Spinal cord (tissue), 10 donors: ENCODE measurements around the gene B4GALT6. TPM values are rescaled to one million over a fixed set of nuclear protein-coding genes. Genes with fewer than 3 reads are reported as not detected.
A peak's percentile ranks its signal among the peaks of the same experiment; 100 is the strongest.

Experiments used
- DNase-seq, 6 donors: peaks; one replicate each; pipeline versions ENCODE4 v3.0.0 to v3.0.0-alpha.2; 2013 to 2015; ENCODE audit warnings: low spot score in 6 of 6, low read depth in 4 of 6
- H3K27ac ChIP-seq: one replicate; pipeline ENCODE4 v1.5.1; 2013; ENCODE audit warnings: low read depth, low read length, control low read depth
- H3K27me3 ChIP-seq: one replicate; pipeline ENCODE4 v1.6.1; 2013; ENCODE audit warnings: low read length; ENCODE audit not compliant: control insufficient read depth, insufficient read depth
- H3K36me3 ChIP-seq: one replicate; pipeline ENCODE4 v1.6.1; 2013; ENCODE audit warnings: low read length; ENCODE audit not compliant: control insufficient read depth, insufficient read depth
- H3K4me1 ChIP-seq: one replicate; pipeline ENCODE4 v1.6.1; 2013; ENCODE audit warnings: low read length; ENCODE audit not compliant: control insufficient read depth, insufficient read depth
- H3K4me3 ChIP-seq: one replicate; pipeline ENCODE4 v1.5.1; 2013; ENCODE audit warnings: low read depth, low read length, control low read depth
- H3K9me3 ChIP-seq: one replicate; pipeline ENCODE4 v1.6.1; 2013; ENCODE audit warnings: low read length; ENCODE audit not compliant: control insufficient read depth, insufficient read depth
- WGBS: methylation state at CpG from one replicate; pipeline ENCODE4 v1.1.5; 2013; ENCODE audit warnings: missing lambda C conversion rate; ENCODE audit not compliant: insufficient coverage; 5-methylcytosine and 5-hydroxymethylcytosine counted together
- polyA plus RNA-seq, 2 donors: library from polyadenylated mRNA; unstranded; fragments of 120-200 nt; gene quantifications; one replicate each; pipeline ENCODE4 v1.2.1, GENCODE V29; 2013; ENCODE audit not compliant: insufficient read length in 2 of 2
- total RNA-seq, 2 donors: library from RNA; depleted of rRNA in 1 of 2; stranded (reverse); fragments of 120-200 nt in 1 of 2; fragments of >200 nt in 1 of 2; gene quantifications; one replicate each; pipeline versions ENCODE4 v1.2.3 to v1.2.4, GENCODE V29; 2013 to 2014
- donor health status: healthy.

B4GALT6 gene
- total and polyA plus RNA-seq, 4 donors, result 15.2 to 54.6 (median 46.9) TPM

DNA sequence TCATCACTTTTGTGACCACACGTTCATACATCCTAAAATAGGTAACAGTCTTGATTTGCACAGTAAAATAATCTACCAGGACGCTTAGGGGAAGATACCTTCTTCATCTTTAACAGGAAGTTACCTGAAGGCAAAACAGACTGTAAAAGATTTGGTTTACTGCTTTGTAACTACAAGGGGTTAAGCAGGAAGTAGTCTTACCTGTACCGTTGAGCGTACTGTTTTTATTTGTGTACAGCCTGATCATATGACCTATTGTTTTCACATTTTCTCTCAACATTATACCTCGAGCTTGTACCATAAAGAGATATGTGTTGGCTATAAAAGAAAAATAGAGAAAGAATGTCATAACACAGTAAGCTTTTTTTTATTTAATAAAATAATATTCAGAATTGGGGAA is 18.3 kb downstream of the B4GALT6 start:
- no peak for DNase-seq
- H3K4me3 ChIP-seq, result no peak overlapping the region
- H3K27ac ChIP-seq, result no peak overlapping the region
- H3K36me3 ChIP-seq, result no peaks in the 10 kb centered on the region
- H3K9me3 ChIP-seq, result no peaks in the 10 kb centered on the region
- WGBS, result no CpG with 5 or more reads among the region's 5 CpGs
- no peaks in the 10 kb centered on the region for H3K4me1 ChIP-seq
- no peaks in the 10 kb centered on the region for H3K27me3 ChIP-seq

- H3K27ac ChIP-seq, result no peak overlapping the region
- no peaks in the 10 kb centered on the region for H3K36me3 ChIP-seq
- H3K9me3 ChIP-seq, result no peaks in the 10 kb centered on the region
- no CpG with 5 or more reads among the region's 1 CpG for WGBS
- no peaks in the 10 kb centered on the region for H3K4me1 ChIP-seq
- no peak for DNase-seq
- no peak overlapping the region for H3K4me3 ChIP-seq
- no peaks in the 10 kb centered on the region for H3K27me3 ChIP-seq
These were observed 20.3 kb downstream of the B4GALT6 start for GRCh38 chr18:31664101-31664500.

DNA sequence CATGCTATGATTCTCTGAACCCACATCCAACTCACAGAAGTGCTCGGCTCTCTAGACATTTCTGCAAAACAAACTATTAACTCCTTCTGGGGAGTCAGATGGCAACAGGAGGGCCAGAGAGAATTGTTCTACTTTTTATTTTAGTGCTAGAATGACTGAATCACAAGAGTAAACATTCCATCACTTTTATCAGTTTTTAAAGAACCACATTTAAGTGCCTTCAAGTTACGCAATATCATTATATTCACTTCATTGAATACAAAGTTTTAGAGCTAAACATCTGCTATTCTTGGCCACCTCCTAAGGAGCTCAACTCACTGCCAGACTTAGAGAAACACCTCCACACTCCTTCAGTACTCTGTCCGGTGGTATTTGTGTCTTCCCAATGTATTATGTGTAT is 22.4 kb downstream of the B4GALT6 start:
- H3K36me3 ChIP-seq, result no peaks in the 10 kb centered on the region
- no peaks in the 10 kb centered on the region for H3K27me3 ChIP-seq
- no peaks in the 10 kb centered on the region for H3K4me1 ChIP-seq
- no peaks in the 10 kb centered on the region for H3K9me3 ChIP-seq
- H3K27ac ChIP-seq, result no peak overlapping the region
- DNase-seq, result no peak
- WGBS, result no CpG with 5 or more reads among the region's 3 CpGs
- no peak overlapping the region for H3K4me3 ChIP-seq

DNA sequence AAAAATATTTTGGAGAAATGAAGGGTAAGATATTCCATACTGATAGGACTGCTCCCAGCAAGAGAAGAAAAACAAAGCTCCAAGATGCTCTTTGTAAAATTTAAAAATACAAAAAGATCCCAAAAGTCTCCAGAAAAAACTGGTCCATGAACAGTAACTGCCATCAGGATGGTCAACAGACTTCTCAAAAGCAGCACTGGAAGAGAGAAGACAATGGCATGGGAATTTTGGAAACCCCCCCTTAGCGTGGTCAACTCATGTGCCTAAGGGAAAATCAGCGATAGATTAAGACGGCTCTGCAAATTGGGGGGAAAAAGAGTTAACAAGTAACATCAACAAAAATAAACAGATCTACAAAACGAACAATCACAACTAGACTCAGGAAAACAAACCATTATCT is 23.6 kb downstream of the B4GALT6 start:
- Histone ChIP-seq H3K36me3 (no peaks in the 10 kb centered on the region), H3K9me3 (no peaks in the 10 kb centered on the region), H3K27me3 (no peaks in the 10 kb centered on the region), H3K27ac (no peak overlapping the region), H3K4me1 (no peaks in the 10 kb centered on the region), H3K4me3 (no peak overlapping the region)
- DNase-seq, result no peak
- no CpG with 5 or more reads among the region's 4 CpGs for WGBS

DNA sequence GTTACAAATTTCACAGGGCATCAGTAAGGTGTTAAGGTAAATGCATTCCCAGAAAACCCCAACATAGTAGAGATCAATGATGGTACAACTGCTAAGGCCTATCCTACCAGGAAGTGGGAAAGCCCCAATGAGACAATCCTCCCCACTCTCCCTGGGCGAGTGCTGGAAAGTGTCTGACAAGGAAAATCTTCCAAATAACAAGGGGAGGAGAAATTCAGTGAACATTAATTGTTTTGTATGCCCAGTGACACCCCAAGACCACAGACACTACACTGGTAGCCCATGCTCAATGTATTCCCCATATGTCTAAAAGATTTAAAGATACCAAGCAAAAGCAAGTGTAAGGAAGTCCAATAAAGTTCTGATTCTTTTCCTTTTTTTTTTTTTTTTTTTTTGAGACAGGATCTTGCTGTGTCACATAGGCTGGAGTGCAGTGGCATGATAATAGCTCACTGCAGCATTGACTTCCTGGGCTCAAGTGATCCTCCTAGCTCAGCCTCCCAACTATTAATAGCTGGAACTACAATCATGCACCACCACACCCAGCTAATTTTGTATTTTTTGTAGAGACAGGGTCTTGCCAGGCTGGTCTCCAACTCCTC is 24.7 kb downstream of the B4GALT6 start:
- Histone ChIP-seq H3K27ac (no peak overlapping the region), H3K27me3 (no peaks in the 10 kb centered on the region), H3K36me3 (no peaks in the 10 kb centered on the region), H3K9me3 (no peaks in the 10 kb centered on the region), H3K4me1 (no peaks in the 10 kb centered on the region), H3K4me3 (no peak overlapping the region)
- no peak for DNase-seq
- WGBS, result no CpG with 5 or more reads among the region's 1 CpG

DNA sequence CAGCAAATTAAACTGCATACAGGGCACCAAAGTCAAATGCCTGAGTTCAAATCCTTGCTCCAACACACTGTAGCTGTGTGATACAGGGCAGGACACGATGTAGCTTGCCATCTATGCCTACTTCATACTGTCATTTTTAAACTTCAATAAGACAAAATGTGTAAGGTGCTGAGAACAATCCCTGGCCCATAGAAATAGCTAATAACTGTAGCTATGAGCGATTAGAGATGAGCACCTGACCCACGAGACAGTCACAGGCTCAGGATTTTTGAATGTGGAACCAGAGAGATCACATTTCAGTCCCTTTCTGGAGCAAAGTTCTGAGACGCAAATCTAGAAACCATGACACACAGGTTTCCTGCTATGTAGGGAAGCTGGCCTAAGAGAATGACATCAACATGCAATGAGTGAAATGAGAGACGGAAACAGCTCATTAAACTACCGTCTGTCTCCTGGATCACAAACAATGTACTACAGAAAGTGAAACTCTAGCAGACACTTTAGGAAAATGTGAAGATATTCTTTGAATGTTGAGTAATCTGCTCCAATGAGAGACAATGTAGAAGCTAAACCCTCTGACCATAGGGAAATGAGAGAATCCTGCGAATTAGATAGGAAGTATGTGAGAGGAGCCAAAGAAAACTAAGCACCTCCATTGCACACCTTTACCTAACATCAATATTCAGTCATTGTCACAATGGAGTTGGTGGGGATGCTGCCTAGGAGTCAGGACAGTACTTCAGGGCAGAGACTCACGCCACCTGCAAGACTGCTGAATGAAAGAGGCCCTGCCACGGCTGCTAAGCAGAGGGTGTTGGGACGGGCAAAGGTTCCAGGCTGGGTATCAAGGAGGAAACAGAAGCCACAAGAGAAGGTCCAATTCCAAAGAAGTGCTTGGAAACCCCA is 25.5 kb downstream of the B4GALT6 start:
- no peak for DNase-seq
- no peaks in the 10 kb centered on the region for H3K27me3 ChIP-seq
- no peaks in the 10 kb centered on the region for H3K9me3 ChIP-seq
- no peaks in the 10 kb centered on the region for H3K4me1 ChIP-seq
- H3K27ac ChIP-seq, result no peak overlapping the region
- H3K36me3 ChIP-seq, result no peaks in the 10 kb centered on the region
- no peak overlapping the region for H3K4me3 ChIP-seq
- 89% methylated on average over 5 of the region's 10 CpGs for WGBS

GRCh38 chr18:31657823-31658669 is 26.3 kb downstream of the B4GALT6 start:
- no peaks in the 10 kb centered on the region for H3K36me3 ChIP-seq
- 93% methylated on average over 5 of the region's 12 CpGs for WGBS
- H3K4me3 ChIP-seq, result no peak overlapping the region
- no peaks in the 10 kb centered on the region for H3K9me3 ChIP-seq
- no peaks in the 10 kb centered on the region for H3K4me1 ChIP-seq
- no peak overlapping the region for H3K27ac ChIP-seq
- H3K27me3 ChIP-seq, result no peaks in the 10 kb centered on the region
- DNase-seq, result peak in 1 of 6 donors; percentile 76

GRCh38 chr18:31656754-31657153 is 27.6 kb downstream of the B4GALT6 start:
- no peaks in the 10 kb centered on the region for H3K9me3 ChIP-seq
- H3K4me3 ChIP-seq, result no peak overlapping the region
- no peaks in the 10 kb centered on the region for H3K36me3 ChIP-seq
- DNase-seq, result no peak
- H3K27ac ChIP-seq, result no peak overlapping the region
- no CpG with 5 or more reads among the region's 2 CpGs for WGBS
- H3K4me1 ChIP-seq, result no peaks in the 10 kb centered on the region
- H3K27me3 ChIP-seq, result no peaks in the 10 kb centered on the region

DNA sequence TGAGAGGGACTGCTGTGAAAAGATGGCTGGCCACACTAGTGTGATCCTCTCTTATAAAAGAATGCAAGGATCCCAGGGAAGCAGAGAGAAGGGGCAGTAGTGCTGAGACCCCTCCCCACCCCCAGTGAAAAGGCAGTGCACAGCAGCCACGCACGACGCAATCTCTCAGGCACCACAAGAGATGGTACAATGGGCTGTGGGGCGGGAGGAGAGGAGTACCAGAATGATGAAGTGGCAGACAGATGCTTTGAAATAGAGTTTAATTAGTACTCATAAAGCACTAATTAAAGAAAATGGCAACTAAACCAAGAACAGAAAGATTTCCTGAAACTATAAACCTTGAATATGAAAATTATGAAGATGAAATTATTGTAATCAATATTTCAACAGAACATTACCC is 29.0 kb downstream of the B4GALT6 start:
- peak in 1 of 6 donors; percentile 28 for DNase-seq
- Histone ChIP-seq H3K9me3 (no peaks in the 10 kb centered on the region), H3K36me3 (no peaks in the 10 kb centered on the region), H3K27ac (no peak overlapping the region), H3K4me1 (no peaks in the 10 kb centered on the region), H3K27me3 (no peaks in the 10 kb centered on the region), H3K4me3 (no peak overlapping the region)
- WGBS, result no CpG with 5 or more reads among the region's 4 CpGs
